Caco-2 (cell line): ENCODE results near the gene PTCH1. TPM values are rescaled to one million over a fixed set of nuclear protein-coding genes. Genes with fewer than 3 reads are reported as not detected.

Source experiments
- BruUV-seq: library from RNA; stranded (reverse); fragments of 400-500 nt; replicated peaks from 2 replicates; lab custom pipeline; 2021; lab: Mats Ljungman, UMichigan
- CTCF ChIA-PET: fragments of 300-600 bp; sonication (Branson Sonifier 250); formaldehyde crosslinking; loops from one replicate; lab custom pipeline; 2022; ENCODE audit warnings: antibody characterized with exemption; lab: Charles Lee
- POLR2A ChIA-PET: fragments of 300-600 bp; sonication (Branson Sonifier 250); formaldehyde crosslinking; loops from one replicate; lab custom pipeline; 2022; ENCODE audit warnings: antibody characterized with exemption; lab: Charles Lee
- DNase-seq, 2 experiments: peaks; one replicate each; pipeline versions ENCODE4 v3.0.0 to v3.0.0-alpha.2; 2020 to 2022
- H3K27me3 ChIP-seq: replicated peaks from 2 replicates; pipeline ENCODE4 v1.6.0; 2011; ENCODE audit warnings: low read length; ENCODE audit not compliant: control insufficient read depth, insufficient read depth
- H3K36me3 ChIP-seq: 2 replicates; pipeline ENCODE4 v1.5.1; 2011; ENCODE audit warnings: low read length; ENCODE audit not compliant: control insufficient read depth, insufficient read depth
- H3K4me1 ChIP-seq: fragments of 250-450 bp; sonication (Bioruptor Pico); 2 replicates; pipeline ENCODE4 v1.5.1; 2020; ENCODE audit warnings: mild to moderate bottlenecking
- H3K4me3 ChIP-seq: 2 replicates; pipeline ENCODE4 v1.5.1; 2011; ENCODE audit warnings: low read depth, mild to moderate bottlenecking, control low read depth, low read length
- H3K9me3 ChIP-seq: fragments of 250-450 bp; sonication (Bioruptor Pico); 2 replicates; pipeline ENCODE4 v1.5.1; 2020; ENCODE audit warnings: mild to moderate bottlenecking, moderate library complexity
- H3K27ac Mint-ChIP-seq: one replicate; pipeline ENCODE4 v1.8.0; 2022; ENCODE audit warnings: mixed read lengths; ENCODE audit not compliant: unreplicated experiment
- H3K27me3 Mint-ChIP-seq: one replicate; pipeline ENCODE4 v1.8.0; 2022; ENCODE audit warnings: mixed read lengths; ENCODE audit not compliant: insufficient read depth, unreplicated experiment
- H3K36me3 Mint-ChIP-seq: one replicate; pipeline ENCODE4 v1.8.0; 2022; ENCODE audit warnings: mild to moderate bottlenecking, mixed read lengths; ENCODE audit not compliant: insufficient read depth, unreplicated experiment
- H3K4me1 Mint-ChIP-seq: one replicate; pipeline ENCODE4 v1.8.0; 2022; ENCODE audit warnings: low read depth, mixed read lengths; ENCODE audit not compliant: unreplicated experiment
- H3K4me3 Mint-ChIP-seq: one replicate; pipeline ENCODE4 v1.8.0; 2022; ENCODE audit warnings: mild to moderate bottlenecking, moderate library complexity, mixed read lengths; ENCODE audit not compliant: unreplicated experiment
- H3K9me3 Mint-ChIP-seq: one replicate; pipeline ENCODE4 v1.8.0; 2022; ENCODE audit warnings: mixed read lengths; ENCODE audit not compliant: unreplicated experiment
- CTCF ChIP-seq, 2 experiments: fragments of 200-600 bp in 1 of 2; IDR thresholded peaks; 1 replicate in 1 of 2; 2 replicates in 1 of 2; pipeline versions ENCODE4 v1.5.1 to v1.8.0; 2011 to 2022; ENCODE audit warnings: antibody characterized with exemption in 1 of 2, control low read depth in 1 of 2, inconsistent platforms in 1 of 2, low read depth in 1 of 2, low read length in 1 of 2, mild to moderate bottlenecking in 1 of 2, moderate library complexity in 1 of 2; ENCODE audit not compliant: insufficient read depth in 1 of 2, severe bottlenecking in 1 of 2, unreplicated experiment in 1 of 2
- intact Hi-C: fragments of 100-400 bp; cut with micrococcal nuclease; formaldehyde crosslinking; loops from one replicate; pipeline ENCODE4 v1.10.0; 2022; ENCODE audit not compliant: unreplicated experiment
- total RNA-seq: library from RNA; stranded (reverse); gene quantifications from 2 replicates; pipeline ENCODE4 v1.2.3, GENCODE V29; 2022

PTCH1 gene
- total RNA-seq, 1 experiment from 2014 or later, result 25.9 TPM

- Mint-ChIP-seq H3K27ac (no peak overlapping the region), H3K4me3 (no peak overlapping the region), H3K36me3 (peaks cover 6% of the 10 kb centered on the region), H3K9me3 (peaks cover 6% of the 10 kb centered on the region), H3K4me1 (no peaks in the 10 kb centered on the region), H3K27me3 (no peaks in the 10 kb centered on the region)
- no peaks in the 10 kb centered on the region for H3K9me3 ChIP-seq
- DNase-seq, result no peak
- no peaks in the 10 kb centered on the region for H3K27me3 ChIP-seq
- no peaks in the 10 kb centered on the region for H3K4me1 ChIP-seq
- CTCF ChIA-PET, result no interaction called here
- no peaks in the 10 kb centered on the region for H3K36me3 ChIP-seq
- no TSS peak for BruUV-seq
- POLR2A ChIA-PET, result no interaction called here
- no peak for TF ChIP-seq CTCF (IDR thresholded peaks at IDR 0.05; ENCODE audit: insufficient read depth in 1 of 2, low read depth in 1 of 2, low read length in 1 of 2, severe bottlenecking in 1 of 2, unreplicated experiment in 1 of 2)
- intact Hi-C loops, result no loop called here
- H3K4me3 ChIP-seq, result no peak overlapping the region
Measured at GRCh38 chr9:95436416-95436815, 80.4 kb downstream of the PTCH1 start.

GRCh38 chr9:95435074-95435728 is 81.6 kb downstream of the PTCH1 start:
- Mint-ChIP-seq H3K4me3 (no peak overlapping the region), H3K9me3 (peaks cover 14% of the 10 kb centered on the region), H3K27ac (no peak overlapping the region), H3K36me3 (peaks cover 6% of the 10 kb centered on the region), H3K27me3 (no peaks in the 10 kb centered on the region), H3K4me1 (no peaks in the 10 kb centered on the region)
- no TSS peak for BruUV-seq
- Histone ChIP-seq H3K27me3 (no peaks in the 10 kb centered on the region), H3K4me3 (no peak overlapping the region), H3K36me3 (no peaks in the 10 kb centered on the region), H3K9me3 (no peaks in the 10 kb centered on the region), H3K4me1 (no peaks in the 10 kb centered on the region)
- DNase-seq, result no peak
- ChIA-PET CTCF (no interaction called here), POLR2A (no interaction called here)
- TF ChIP-seq CTCF (IDR thresholded peaks at IDR 0.05; ENCODE audit: insufficient read depth in 1 of 2, low read depth in 1 of 2, low read length in 1 of 2, severe bottlenecking in 1 of 2, unreplicated experiment in 1 of 2), result no peak
- intact Hi-C loops, result no loop called here

GRCh38 chr9:95434116-95435073 is 82.4 kb downstream of the PTCH1 start:
- Histone ChIP-seq H3K9me3 (no peaks in the 10 kb centered on the region), H3K36me3 (no peaks in the 10 kb centered on the region), H3K27me3 (no peaks in the 10 kb centered on the region), H3K4me1 (no peaks in the 10 kb centered on the region), H3K4me3 (no peak overlapping the region)
- BruUV-seq, result no TSS peak
- DNase-seq, result no peak
- no peak overlapping the region for H3K4me3 Mint-ChIP-seq
- POLR2A ChIA-PET, result interaction anchor here (0.5 kb wide), 1 partner anchor 13 kb away, joined by 3 read pairs; no protein-coding TSS in a partner anchor
- no peaks in the 10 kb centered on the region for H3K27me3 Mint-ChIP-seq
- no peak overlapping the region for H3K27ac Mint-ChIP-seq
- H3K36me3 Mint-ChIP-seq, result peaks cover 6% of the 10 kb centered on the region
- no peaks in the 10 kb centered on the region for H3K4me1 Mint-ChIP-seq
- TF ChIP-seq CTCF (IDR thresholded peaks at IDR 0.05; ENCODE audit: insufficient read depth in 1 of 2, low read depth in 1 of 2, low read length in 1 of 2, severe bottlenecking in 1 of 2, unreplicated experiment in 1 of 2), result no peak
- H3K9me3 Mint-ChIP-seq, result peaks cover 14% of the 10 kb centered on the region
- CTCF ChIA-PET, result no interaction called here
- intact Hi-C loops, result no loop called here
